Omental fat pad (tissue), 4 donors: ENCODE data around the gene SNX15. TPM values are rescaled to one million over a fixed set of nuclear protein-coding genes. Genes with fewer than 3 reads are reported as not detected.

ENCODE experiments used
- ATAC-seq: fragments of 150-250 bp; one replicate; pipeline ENCODE4 v1.9.1; 2016; ENCODE audit warnings: mild to moderate bottlenecking, moderate library complexity; ENCODE audit not compliant: low FRiP score
- DNase-seq: peaks from one replicate; pipeline ENCODE4 v3.0.0-alpha.2; 2019; ENCODE audit warnings: low spot score
- total RNA-seq, 4 donors: library from RNA; depleted of rRNA; stranded (reverse); fragments of >200 nt; gene quantifications; one replicate each; pipeline ENCODE4 v1.1.0, GENCODE V29; 2016
- TF ChIP-seq, protein P1 (sequence below), 3 donors: fragments of 450-650 bp; IDR thresholded peaks; one replicate each; pipeline ENCODE4 v1.5.1; 2016 to 2017; ENCODE audit warnings: antibody characterized with exemption in 3 of 3, mild to moderate bottlenecking in 3 of 3, moderate library complexity in 2 of 3

Gene SNX15
- total RNA-seq, 4 donors from 2014 or later: 14.7 to 28.5 (median 20.0) TPM

DNA sequence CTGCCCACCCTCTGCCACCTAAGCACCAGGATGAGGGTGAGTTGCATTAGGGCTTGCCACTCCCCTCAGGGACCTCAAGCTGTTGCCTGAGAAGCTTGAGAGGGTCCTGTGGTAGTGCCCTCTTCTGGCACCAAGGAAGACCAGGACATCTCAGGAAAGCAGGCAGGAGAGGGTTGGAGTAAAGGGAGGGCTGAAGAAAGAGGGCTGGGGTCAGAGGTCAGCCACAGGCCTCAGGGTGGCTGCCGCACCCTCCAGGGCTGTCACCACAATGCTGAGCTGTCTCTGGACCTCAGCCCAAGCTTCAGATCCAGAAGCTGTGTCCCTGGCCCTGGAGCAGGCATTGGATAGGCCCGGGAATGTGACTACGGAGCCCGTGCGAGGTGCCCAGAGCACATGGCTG, 17.8 kb downstream of the SNX15 start:
- no peak for DNase-seq
- TF ChIP-seq, protein P1, sequence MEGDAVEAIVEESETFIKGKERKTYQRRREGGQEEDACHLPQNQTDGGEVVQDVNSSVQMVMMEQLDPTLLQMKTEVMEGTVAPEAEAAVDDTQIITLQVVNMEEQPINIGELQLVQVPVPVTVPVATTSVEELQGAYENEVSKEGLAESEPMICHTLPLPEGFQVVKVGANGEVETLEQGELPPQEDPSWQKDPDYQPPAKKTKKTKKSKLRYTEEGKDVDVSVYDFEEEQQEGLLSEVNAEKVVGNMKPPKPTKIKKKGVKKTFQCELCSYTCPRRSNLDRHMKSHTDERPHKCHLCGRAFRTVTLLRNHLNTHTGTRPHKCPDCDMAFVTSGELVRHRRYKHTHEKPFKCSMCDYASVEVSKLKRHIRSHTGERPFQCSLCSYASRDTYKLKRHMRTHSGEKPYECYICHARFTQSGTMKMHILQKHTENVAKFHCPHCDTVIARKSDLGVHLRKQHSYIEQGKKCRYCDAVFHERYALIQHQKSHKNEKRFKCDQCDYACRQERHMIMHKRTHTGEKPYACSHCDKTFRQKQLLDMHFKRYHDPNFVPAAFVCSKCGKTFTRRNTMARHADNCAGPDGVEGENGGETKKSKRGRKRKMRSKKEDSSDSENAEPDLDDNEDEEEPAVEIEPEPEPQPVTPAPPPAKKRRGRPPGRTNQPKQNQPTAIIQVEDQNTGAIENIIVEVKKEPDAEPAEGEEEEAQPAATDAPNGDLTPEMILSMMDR (IDR thresholded peaks at IDR 0.05): no peak
- no peak for ATAC-seq

DNA sequence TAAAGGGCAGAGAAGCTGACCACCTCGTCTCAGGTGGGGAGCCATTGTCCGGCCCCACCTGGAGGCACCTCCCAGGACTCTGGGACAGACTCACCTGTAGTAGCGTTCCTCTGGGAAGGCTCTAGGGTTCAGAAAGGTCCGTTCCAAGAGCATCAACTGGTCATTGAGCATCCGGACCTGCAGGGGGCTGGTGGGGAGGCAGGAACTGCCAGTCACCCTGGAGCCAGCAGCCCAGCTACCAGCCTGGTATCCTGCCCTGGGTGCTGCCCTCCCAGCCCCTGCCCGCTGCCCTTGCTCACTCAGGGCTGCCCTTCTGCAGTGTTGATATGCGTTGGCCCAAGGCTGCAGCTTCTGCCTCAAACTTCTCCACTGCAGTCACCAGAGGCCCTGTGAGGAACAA, 18.5 kb downstream of the SNX15 start:
- no peak for ATAC-seq

DNA sequence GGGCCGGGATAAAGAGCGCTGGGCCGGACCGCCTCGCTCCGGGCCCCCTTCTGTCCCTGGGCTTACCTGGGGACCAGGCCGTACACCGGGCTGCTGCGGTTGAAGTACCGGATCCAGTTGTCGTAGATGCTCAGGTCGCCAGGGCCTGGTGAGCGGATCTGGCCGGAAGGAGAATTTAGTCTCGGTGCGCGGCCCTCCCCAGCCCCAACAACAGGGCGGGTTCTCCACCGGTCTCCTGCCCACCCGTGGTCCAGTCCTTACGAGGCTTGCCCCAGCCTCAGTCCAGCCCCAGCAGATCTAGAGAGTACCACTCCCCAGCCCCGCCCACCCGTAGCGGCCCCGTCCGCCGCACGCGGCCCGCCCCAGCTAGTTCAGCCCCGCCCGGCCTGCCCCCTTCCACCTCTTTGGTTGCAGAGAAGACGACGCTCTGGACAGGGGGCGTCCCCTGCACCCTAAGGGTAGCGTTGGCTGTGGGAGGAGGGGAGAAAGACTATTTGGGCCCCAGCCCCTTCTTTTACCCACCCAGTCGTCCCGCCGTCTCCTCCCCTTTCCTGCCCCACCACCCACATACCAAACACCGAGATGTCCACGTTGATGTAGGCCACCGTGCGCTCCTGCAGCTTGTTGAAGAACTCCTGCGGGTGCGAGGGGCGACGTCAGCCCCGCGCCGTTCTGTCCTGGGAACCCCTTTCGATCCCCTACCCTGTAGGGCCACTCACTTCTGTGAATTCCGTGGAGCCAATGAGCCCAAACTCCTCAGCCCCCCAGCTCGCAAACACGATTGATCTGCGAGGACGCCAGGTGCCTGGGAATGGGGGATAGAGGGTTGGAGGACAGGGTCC, 20.6 kb downstream of the SNX15 start:
- TF ChIP-seq, protein P1 (IDR thresholded peaks at IDR 0.05): no peak
- no peak for DNase-seq
- peak; percentile 48 for ATAC-seq

More for the DNA sequence above, 18.5 kb downstream of the SNX15 start:
- TF ChIP-seq, protein P1 (IDR thresholded peaks at IDR 0.05): no peak
- DNase-seq: no peak

DNA sequence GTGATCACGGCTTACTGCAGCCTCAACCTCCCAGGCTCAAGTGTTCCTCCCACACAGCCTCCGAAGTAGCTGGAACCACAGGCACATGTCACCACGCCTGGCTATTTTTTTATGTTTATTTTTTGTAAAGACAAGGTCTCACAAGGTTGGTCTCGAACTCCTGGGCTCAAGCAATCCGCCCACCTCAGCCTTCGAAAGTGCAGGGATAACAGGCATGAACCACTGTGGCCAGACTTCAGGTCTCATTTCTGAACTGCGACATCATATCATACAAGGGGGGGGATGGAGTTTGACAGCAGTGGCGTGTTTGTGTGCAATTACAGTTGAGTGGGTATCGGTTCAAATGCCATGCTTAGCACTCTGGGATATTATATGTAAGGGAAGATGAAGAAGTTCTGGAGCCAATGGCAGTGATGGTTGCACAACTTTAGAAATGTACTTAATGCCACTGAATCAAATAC, 24.2 kb downstream of the SNX15 start:
- ATAC-seq: no peak
- DNase-seq: no peak

DNA sequence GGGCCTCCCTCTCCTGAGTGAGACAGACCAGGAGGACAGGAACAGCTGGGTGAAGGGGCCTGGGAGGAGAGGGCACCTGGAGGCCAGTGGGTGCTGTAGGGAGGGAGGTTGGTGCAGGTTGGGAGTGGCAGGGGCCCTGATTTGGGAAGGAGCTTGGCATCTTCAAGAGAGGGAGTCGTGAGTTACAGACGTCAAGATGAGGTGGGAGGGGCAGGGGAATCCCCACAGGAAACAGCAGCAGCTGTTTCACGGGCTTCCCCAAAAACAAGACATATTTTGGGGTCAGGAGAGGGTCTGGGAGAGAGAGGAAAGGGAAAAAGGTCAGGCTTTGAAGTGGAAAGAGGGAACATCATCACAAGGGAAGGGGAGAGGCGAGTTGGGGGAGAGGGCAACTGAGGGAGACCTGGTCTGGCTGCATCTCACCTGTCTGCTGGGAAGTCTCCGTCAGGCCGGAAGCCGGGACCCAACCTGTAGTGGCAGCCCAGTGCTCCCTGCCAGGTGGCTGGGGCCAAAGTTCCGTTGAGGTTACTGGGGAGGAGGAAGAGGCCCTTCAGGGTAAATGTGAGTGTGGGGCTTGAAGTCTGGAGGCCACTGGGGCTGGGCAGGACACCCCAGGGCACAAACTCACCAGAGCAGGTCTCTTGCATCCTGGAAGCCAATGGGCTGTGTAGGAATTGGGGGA, 26.7 kb downstream of the SNX15 start:
- DNase-seq (no peak), ATAC-seq (no peak)
- TF ChIP-seq, protein P1 (IDR thresholded peaks at IDR 0.05): no peak

More for the DNA sequence above, 24.2 kb downstream of the SNX15 start:
- TF ChIP-seq, protein P1 (IDR thresholded peaks at IDR 0.05): no peak

DNA sequence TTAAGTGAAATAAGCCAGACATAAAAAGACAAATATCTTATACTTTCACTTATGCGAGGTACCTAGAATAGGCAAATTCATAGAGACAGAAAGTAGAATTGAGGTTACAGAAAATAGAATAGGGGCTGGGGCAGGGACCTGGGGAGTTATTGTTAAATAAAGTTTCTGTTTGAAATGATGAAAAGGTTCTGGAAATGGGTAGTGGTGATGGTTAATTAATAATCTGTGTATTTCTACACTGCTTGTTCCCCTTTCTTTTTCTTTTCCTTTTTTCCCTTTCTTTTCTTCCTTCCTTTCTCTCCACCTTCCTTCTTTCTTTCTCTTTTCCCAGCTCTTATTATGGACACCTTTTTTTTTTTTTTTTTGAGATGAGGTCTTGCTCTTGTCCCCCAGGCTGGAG, 28.3 kb downstream of the SNX15 start:
- no peak for ATAC-seq
- TF ChIP-seq, protein P1 (IDR thresholded peaks at IDR 0.05): no peak

More for the DNA sequence above, 28.3 kb downstream of the SNX15 start:
- DNase-seq: no peak
